ENCODE measurements around the gene AHDC1. TPM values are rescaled to one million over a fixed set of nuclear protein-coding genes. Genes with fewer than 3 reads are reported as not detected.

AHDC1 gene
- total RNA-seq, 2 donors from 2014 or later = 23.5 to 35.0 TPM

GRCh38 chr1:27649306-27649635 lies 45.3 kb upstream of the AHDC1 start:
- Histone ChIP-seq H3K9me3 (no peaks in the 10 kb centered on the region), H3K4me3 (no peak overlapping the region), H3K4me1 (peaks cover 0 to 48% of the 10 kb centered on the region in 2 donors), H3K27ac (peak overlapping the region in 1 of 2 donors; percentile 27), H3K27me3 (no peaks in the 10 kb centered on the region), H3K36me3 (no peaks in the 10 kb centered on the region)
- no peak for DNase-seq (ENCODE audit: low spot score)
- TF ChIP-seq CTCF (IDR thresholded peaks at IDR 0.05) = no peak

DNA sequence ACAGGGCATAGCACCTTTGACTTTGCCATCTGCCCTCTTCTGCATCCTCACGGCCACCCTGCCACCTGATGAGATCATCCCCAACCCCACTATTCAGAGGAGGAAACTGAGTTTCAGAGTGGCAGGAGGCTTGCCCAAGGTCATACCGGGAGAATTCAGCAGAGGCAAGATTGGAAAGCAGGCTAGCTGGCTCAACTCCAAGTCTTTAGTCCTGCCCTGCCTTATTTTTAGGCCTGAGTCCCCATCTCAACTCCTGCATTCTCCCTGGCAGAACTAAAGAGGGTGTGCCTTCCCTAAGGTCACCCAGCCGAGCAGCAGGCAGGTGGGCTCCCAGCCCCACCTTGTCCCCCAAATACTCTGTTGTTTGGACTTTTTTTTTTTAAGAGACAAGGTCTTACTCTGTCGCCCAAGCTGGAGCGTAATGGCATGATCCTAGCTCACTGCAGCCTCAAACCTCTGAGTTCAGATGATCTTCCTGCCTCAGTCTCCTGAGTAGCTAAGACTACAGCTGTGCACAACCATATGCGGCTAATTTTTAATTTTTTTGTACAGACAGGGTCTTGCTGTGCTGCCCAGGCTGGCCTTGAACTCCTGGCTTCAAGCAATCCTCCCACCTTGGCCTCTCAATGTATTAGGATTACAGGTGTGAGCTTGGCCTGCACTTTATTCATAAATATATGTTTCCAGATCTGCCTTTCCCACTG lies 44.8 kb upstream of the AHDC1 start:
- no peak for TF ChIP-seq CTCF (IDR thresholded peaks at IDR 0.05)
- H3K27me3 ChIP-seq = no peaks in the 10 kb centered on the region
- peaks cover 0 to 48% of the 10 kb centered on the region in 2 donors for H3K4me1 ChIP-seq
- no peak for DNase-seq (ENCODE audit: low spot score)
- H3K36me3 ChIP-seq = no peaks in the 10 kb centered on the region
- peak overlapping the region; percentile 19 to 27 for H3K27ac ChIP-seq
- no peaks in the 10 kb centered on the region for H3K9me3 ChIP-seq
- H3K4me3 ChIP-seq = no peak overlapping the region

GRCh38 chr1:27647328-27647727 lies 43.4 kb upstream of the AHDC1 start:
- DNase-seq (ENCODE audit: low spot score) = no peak
- H3K4me1 ChIP-seq = peaks cover 0 to 48% of the 10 kb centered on the region in 2 donors
- TF ChIP-seq CTCF (IDR thresholded peaks at IDR 0.05) = no peak
- peak overlapping the region; percentile 30 to 58 for H3K27ac ChIP-seq
- H3K27me3 ChIP-seq = no peaks in the 10 kb centered on the region
- H3K36me3 ChIP-seq = no peaks in the 10 kb centered on the region
- no peaks in the 10 kb centered on the region for H3K9me3 ChIP-seq
- H3K4me3 ChIP-seq = no peak overlapping the region

DNA sequence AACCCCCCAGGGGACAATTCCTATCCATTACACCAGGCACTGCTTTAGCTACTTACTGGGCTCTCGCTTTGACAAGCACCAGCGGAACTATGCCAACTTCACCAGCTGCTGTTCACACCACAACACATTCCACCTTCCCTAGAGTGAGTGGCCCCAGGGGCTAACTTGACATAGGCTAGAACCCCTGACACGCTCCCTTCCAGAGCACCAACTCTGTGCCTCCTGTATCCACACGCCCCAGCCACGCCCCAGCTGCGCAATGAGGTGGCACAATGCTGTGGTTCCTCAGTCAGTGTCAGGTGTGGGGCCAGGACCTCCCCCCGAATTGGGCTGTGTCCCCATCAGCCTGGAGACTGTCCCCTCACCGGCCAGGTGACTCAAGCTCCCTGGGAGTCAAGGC lies 42.7 kb upstream of the AHDC1 start:
- H3K9me3 ChIP-seq = no peaks in the 10 kb centered on the region
- peaks cover 0 to 48% of the 10 kb centered on the region in 2 donors for H3K4me1 ChIP-seq
- no peaks in the 10 kb centered on the region for H3K27me3 ChIP-seq
- H3K36me3 ChIP-seq = no peaks in the 10 kb centered on the region
- peak overlapping the region; percentile 30 to 58 for H3K27ac ChIP-seq
- H3K4me3 ChIP-seq = no peak overlapping the region
- TF ChIP-seq CTCF (IDR thresholded peaks at IDR 0.05) = no peak
- no peak for DNase-seq (ENCODE audit: low spot score)

DNA sequence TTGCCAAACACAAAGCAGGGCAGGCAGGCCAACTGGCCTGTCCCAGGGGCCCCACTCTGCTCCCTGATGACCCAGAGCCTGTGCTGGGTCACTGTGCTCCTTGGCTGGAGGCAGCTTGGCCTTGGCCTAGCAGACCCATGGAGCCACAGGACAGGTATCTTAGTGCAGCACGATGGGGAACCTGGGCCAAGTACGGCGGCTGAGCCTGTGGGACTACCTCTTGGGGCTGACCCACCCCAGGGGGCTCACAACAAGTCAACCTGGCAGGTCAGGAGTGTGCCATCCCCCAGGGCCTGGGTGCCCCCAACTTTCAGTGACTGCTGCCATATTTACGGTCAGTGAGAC lies 41.1 kb upstream of the AHDC1 start:
- H3K36me3 ChIP-seq = no peaks in the 10 kb centered on the region
- no peak for TF ChIP-seq CTCF (IDR thresholded peaks at IDR 0.05)
- H3K4me3 ChIP-seq = no peak overlapping the region
- no peak for DNase-seq (ENCODE audit: low spot score)
- no peaks in the 10 kb centered on the region for H3K9me3 ChIP-seq
- no peaks in the 10 kb centered on the region for H3K27me3 ChIP-seq
- no peak overlapping the region for H3K27ac ChIP-seq
- peaks cover 0 to 36% of the 10 kb centered on the region in 2 donors for H3K4me1 ChIP-seq

All from right atrium auricular region (tissue), 2 donors.